Sigmoid colon (tissue), 7 donors: ENCODE measurements around the gene PRAMEF11. TPM values are rescaled to one million over a fixed set of nuclear protein-coding genes. Genes with fewer than 3 reads are reported as not detected.
"Not testable (repeated sequence)": the region's sequence is repeated elsewhere in the genome, so short reads cannot be mapped to it uniquely, and the experiment has no call there.

ENCODE experiments used
- DNase-seq: peaks from one replicate; pipeline ENCODE4 v3.0.0-alpha.2; 2019
- H3K27ac ChIP-seq, 4 donors: fragments of 200-600 bp; sonication (generic); one replicate each; pipeline ENCODE4 v1.5.1; 2016 to 2019; ENCODE audit warnings: mild to moderate bottlenecking in 1 of 4
- H3K27me3 ChIP-seq, 3 donors: fragments of 200-600 bp; sonication (generic); one replicate each; pipeline ENCODE4 v1.5.1; 2019; ENCODE audit warnings: mild to moderate bottlenecking in 1 of 3
- H3K36me3 ChIP-seq, 4 donors: fragments of 200-600 bp; sonication (generic); one replicate each; pipeline ENCODE4 v1.5.1; 2016 to 2019
- H3K4me1 ChIP-seq, 4 donors: fragments of 200-600 bp; sonication (generic); one replicate each; pipeline ENCODE4 v1.5.1; 2017 to 2019
- H3K4me3 ChIP-seq, 4 donors: fragments of 200-600 bp; sonication (generic); one replicate each; pipeline ENCODE4 v1.5.1; 2017 to 2019; ENCODE audit warnings: mild to moderate bottlenecking in 2 of 4, moderate library complexity in 1 of 4
- H3K9me3 ChIP-seq, 4 donors: fragments of 200-600 bp in 3 of 4; sonication (generic) in 3 of 4; one replicate each; pipeline versions ENCODE4 v1.5.1 to v1.6.1; 2013 to 2019
- CTCF ChIP-seq, 4 experiments: fragments of 450-650 bp in 3 of 4; fragments of 200-600 bp in 1 of 4; IDR thresholded peaks; one replicate each; pipeline ENCODE4 v1.5.1; 2016 to 2019; ENCODE audit warnings: antibody characterized with exemption in 4 of 4, mild to moderate bottlenecking in 3 of 4, moderate library complexity in 2 of 4
- EP300 ChIP-seq, 4 donors: sonication (generic); formaldehyde crosslinking; IDR thresholded peaks; one replicate each; pipeline ENCODE4 v1.6.1; 2017; ENCODE audit warnings: antibody characterized with exemption in 4 of 4
- POLR2A ChIP-seq, 2 donors: fragments of 450-650 bp; IDR thresholded peaks; one replicate each; pipeline ENCODE4 v1.6.1; 2016; ENCODE audit warnings: antibody characterized with exemption in 2 of 2, mild to moderate bottlenecking in 2 of 2, moderate library complexity in 2 of 2
- POLR2AphosphoS5 ChIP-seq, 4 donors: sonication (generic); formaldehyde crosslinking; IDR thresholded peaks; one replicate each; pipeline ENCODE4 v1.6.1; 2017; ENCODE audit warnings: antibody characterized with exemption in 4 of 4
- WGBS, 2 donors: extraction: QIAGEN DNeasy Blood & Tissue Kit; methylation state at CpG; one replicate each; pipeline ENCODE4 v1.1.7; 2013; 5-methylcytosine and 5-hydroxymethylcytosine counted together
- intact Hi-C: fragments of 100-400 bp; cut with DNase I; formaldehyde crosslinking; loops from one replicate; pipeline ENCODE4 v1.15.1; 2023
- polyA plus RNA-seq, 3 donors: library from polyadenylated mRNA; stranded (reverse); fragments of 200-250 nt; gene quantifications; one replicate each; pipeline ENCODE4 v1.2.3, GENCODE V29; 2013
- total RNA-seq, 4 donors: library from RNA; depleted of rRNA; stranded (reverse); fragments of >200 nt; gene quantifications; one replicate each; pipeline ENCODE4 v1.1.0, GENCODE V29; 2016
- donor health status: healthy with polysubstance abuse.
- donor health status: Bipolar disorder and iron deficiency.
- donor health status: healthy.

Gene PRAMEF11
- total and polyA plus RNA-seq, 7 donors = not detected

DNA sequence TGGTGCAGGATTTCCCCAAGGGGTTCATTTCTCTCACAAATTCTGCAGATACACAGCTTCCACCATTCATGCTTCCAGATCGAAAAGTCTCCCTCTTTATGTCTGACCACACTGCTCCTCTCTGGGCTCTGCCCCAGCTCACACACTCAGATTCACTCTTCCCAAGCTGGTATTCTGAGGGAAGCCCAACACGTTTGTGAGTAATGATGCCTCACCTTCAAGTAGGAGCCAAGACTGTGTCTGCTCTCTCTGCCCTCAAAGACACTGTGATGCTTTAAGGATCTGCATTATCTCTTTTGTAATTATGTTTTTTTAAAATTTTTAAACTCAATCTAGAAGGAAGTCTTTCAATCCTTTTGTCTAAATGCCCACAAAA, 19.8 kb downstream of the PRAMEF11 start:
- Histone ChIP-seq H3K27me3 (no peaks in the 10 kb centered on the region), H3K9me3 (no peaks in the 10 kb centered on the region), H3K4me3 (no peak overlapping the region), H3K36me3 (no peaks in the 10 kb centered on the region), H3K27ac (no peak overlapping the region), H3K4me1 (no peaks in the 10 kb centered on the region)
- TF ChIP-seq POLR2A (IDR thresholded peaks at IDR 0.05) (no peak), CTCF (IDR thresholded peaks at IDR 0.05) (no peak), EP300 (IDR thresholded peaks at IDR 0.05) (no peak), POLR2AphosphoS5 (IDR thresholded peaks at IDR 0.05) (no peak)
- WGBS, 2 donors = 49 to 60% methylated on average over 2 of the region's 2 CpGs
- intact Hi-C loops = no loop called here
- no peak for DNase-seq

GRCh38 chr1:12810691-12811408, 20.4 kb downstream of the PRAMEF11 start:
- H3K27me3 ChIP-seq = no peaks in the 10 kb centered on the region
- 71 to 79% methylated on average over 5 of the region's 5 CpGs for WGBS, 2 donors

DNA sequence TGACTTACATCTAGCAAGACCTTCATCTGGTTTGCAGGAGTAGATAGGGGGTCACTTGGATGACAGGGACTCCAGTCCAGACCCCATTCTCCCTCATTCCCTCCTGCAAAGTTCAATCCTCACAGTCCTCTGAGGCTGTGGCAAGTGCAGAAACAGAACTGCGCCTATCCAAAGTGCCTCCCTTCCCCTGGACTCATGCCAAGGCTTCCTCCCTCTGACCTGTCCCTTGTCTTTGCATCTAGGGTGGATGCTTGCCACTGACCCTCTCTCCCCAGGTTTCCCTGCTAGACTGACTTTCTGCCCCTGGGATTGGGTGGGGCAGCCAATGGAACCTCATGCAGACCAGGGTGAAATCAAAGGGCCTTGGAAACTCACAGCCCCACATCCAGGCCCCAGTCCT, 21.3 kb downstream of the PRAMEF11 start:
- DNase-seq = no peak
- WGBS, 2 donors = 79 to 88% methylated on average over 1 of the region's 1 CpG
- intact Hi-C loops = no loop called here

More at GRCh38 chr1:12810691-12811408, 20.4 kb downstream of the PRAMEF11 start:
- no peak for DNase-seq
- no peaks in the 10 kb centered on the region for H3K4me1 ChIP-seq
- no peak overlapping the region for H3K4me3 ChIP-seq
- no peaks in the 10 kb centered on the region for H3K36me3 ChIP-seq
- no peak for TF ChIP-seq EP300 (IDR thresholded peaks at IDR 0.05)
- no peak for TF ChIP-seq POLR2A (IDR thresholded peaks at IDR 0.05)
- TF ChIP-seq POLR2AphosphoS5 (IDR thresholded peaks at IDR 0.05) = no peak
- no peak for TF ChIP-seq CTCF (IDR thresholded peaks at IDR 0.05)
- no peaks in the 10 kb centered on the region for H3K9me3 ChIP-seq
- no peak overlapping the region for H3K27ac ChIP-seq
- intact Hi-C loops = no loop called here

GRCh38 chr1:12799730-12800129, 31.5 kb downstream of the PRAMEF11 start:
- Histone ChIP-seq H3K36me3 (no peaks in the 10 kb centered on the region), H3K27me3 (no peaks in the 10 kb centered on the region), H3K9me3 (no peaks in the 10 kb centered on the region), H3K4me3 (no peak overlapping the region), H3K4me1 (no peaks in the 10 kb centered on the region), H3K27ac (no peak overlapping the region)
- WGBS, 2 donors = 25 to 59% methylated on average over 2 of the region's 2 CpGs
- TF ChIP-seq EP300 (IDR thresholded peaks at IDR 0.05) (no peak), POLR2A (IDR thresholded peaks at IDR 0.05) (no peak), CTCF (IDR thresholded peaks at IDR 0.05) (no peak), POLR2AphosphoS5 (IDR thresholded peaks at IDR 0.05) (no peak)
- intact Hi-C loops = no loop called here
- no peak for DNase-seq

More for the DNA sequence above, 21.3 kb downstream of the PRAMEF11 start:
- Histone ChIP-seq H3K4me1 (no peaks in the 10 kb centered on the region), H3K9me3 (no peaks in the 10 kb centered on the region), H3K27ac (no peak overlapping the region), H3K4me3 (no peak overlapping the region), H3K36me3 (no peaks in the 10 kb centered on the region), H3K27me3 (no peaks in the 10 kb centered on the region)
- TF ChIP-seq POLR2A (IDR thresholded peaks at IDR 0.05) (no peak), POLR2AphosphoS5 (IDR thresholded peaks at IDR 0.05) (no peak), EP300 (IDR thresholded peaks at IDR 0.05) (no peak), CTCF (IDR thresholded peaks at IDR 0.05) (no peak)

- WGBS, 2 donors = 47 to 71% methylated on average over 4 of the region's 4 CpGs
- Histone ChIP-seq H3K36me3 (no peaks in the 10 kb centered on the region), H3K27ac (no peak overlapping the region), H3K9me3 (no peaks in the 10 kb centered on the region), H3K27me3 (no peaks in the 10 kb centered on the region), H3K4me1 (no peaks in the 10 kb centered on the region), H3K4me3 (no peak overlapping the region)
- no peak for TF ChIP-seq CTCF (IDR thresholded peaks at IDR 0.05)
- TF ChIP-seq POLR2A (IDR thresholded peaks at IDR 0.05) = no peak
- no peak for TF ChIP-seq EP300 (IDR thresholded peaks at IDR 0.05)
- TF ChIP-seq POLR2AphosphoS5 (IDR thresholded peaks at IDR 0.05) = no peak
- intact Hi-C loops = no loop called here
- DNase-seq = no peak
These were observed 32.3 kb downstream of the PRAMEF11 start for GRCh38 chr1:12798911-12799310.

- H3K27me3 ChIP-seq, H3K4me1 ChIP-seq, H3K27ac ChIP-seq, intact Hi-C loops, H3K36me3 ChIP-seq, DNase-seq, H3K4me3 ChIP-seq, H3K9me3 ChIP-seq: not testable (repeated sequence)
- 76 to 79% methylated on average over 5 of the region's 5 CpGs for WGBS, 2 donors
These were observed 40.1 kb downstream of the PRAMEF11 start, which contains the start of gene PRAMEF1 for GRCh38 chr1:12791097-12791496. PRAMEF1 (plus strand) TSS chr1:12791397; CDS start chr1:12793228, 1,831 bp downstream.

- H3K4me1 ChIP-seq, H3K36me3 ChIP-seq, H3K27ac ChIP-seq, DNase-seq, H3K27me3 ChIP-seq, intact Hi-C loops, H3K4me3 ChIP-seq: not testable (repeated sequence)
- WGBS, 2 donors = 91 to 93% methylated on average over 7 of the region's 8 CpGs
- peaks cover 0 to 12% (median 2%) of the 10 kb centered on the region in 4 donors for H3K9me3 ChIP-seq
These were observed 46.5 kb downstream of the PRAMEF11 start for GRCh38 chr1:12784729-12785128.
